ENCODE measurements around the gene MOG. TPM values are rescaled to one million over a fixed set of nuclear protein-coding genes. Genes with fewer than 3 reads are reported as not detected.

Gene MOG
- polyA plus RNA-seq, 3 donors = not detected

- Mint-ChIP-seq H3K4me1 (peaks cover 10% of the 10 kb centered on the region), H3K4me3 (no peak overlapping the region), H3K9me3 (peaks cover 0 to 2% (median 0%) of the 10 kb centered on the region in 7 donors), H3K27ac (no peak overlapping the region), H3K36me3 (no peaks in the 10 kb centered on the region), H3K27me3 (ENCODE audit: low read depth in 3 of 3) (peaks cover 12 to 33% (median 30%) of the 10 kb centered on the region in 3 donors)
- no peak overlapping the region for H3K9ac ChIP-seq (ENCODE audit: insufficient read depth, low read length, poor library complexity, severe bottlenecking)
- peaks cover 10% of the 10 kb centered on the region in 2 donors for H3K4me1 ChIP-seq (ENCODE audit: control insufficient read depth in 1 of 2, insufficient read depth in 2 of 2, low read length in 2 of 2)
- H3K4me3 ChIP-seq (replicated peaks in 1 of 3; ENCODE audit: low read depth in 2 of 3, low read length in 3 of 3) = no peak overlapping the region
- 71% methylated on average over 4 of the region's 8 CpGs for WGBS (ENCODE audit: insufficient coverage)
- TF ChIP-seq CTCF (IDR thresholded peaks at IDR 0.05) = no peak
- H3K36me3 ChIP-seq (replicated peaks in 1 of 2; ENCODE audit: control insufficient read depth in 1 of 2, insufficient read depth in 2 of 2, low read length in 2 of 2) = no peaks in the 10 kb centered on the region
- no peak overlapping the region for H3K27ac ChIP-seq (ENCODE audit: low read depth in 1 of 2, low read length in 2 of 2)
- H3K27me3 ChIP-seq (ENCODE audit: control insufficient read depth in 2 of 2, insufficient read depth in 2 of 2, low read length in 2 of 2) = peaks cover 11 to 15% of the 10 kb centered on the region in 2 donors
- H3K9me3 ChIP-seq (replicated peaks in 1 of 2; ENCODE audit: control insufficient read depth in 1 of 2, insufficient read depth in 1 of 2, low read length in 2 of 2) = no peaks in the 10 kb centered on the region
- no peak overlapping the region for H2AFZ ChIP-seq (ENCODE audit: insufficient read depth, low read depth, low read length, poor library complexity, severe bottlenecking)
- intact Hi-C loops (cut with micrococcal nuclease) = no loop called here
- DNase-seq = no peak
- no peak overlapping the region for H3K4me2 ChIP-seq (replicated peaks; ENCODE audit: extremely low read depth, low read length, poor library complexity, severe bottlenecking)
- no peaks in the 10 kb centered on the region for H4K20me1 ChIP-seq (ENCODE audit: insufficient read depth, low read length)
- H3K79me2 ChIP-seq (ENCODE audit: insufficient read depth, low read length) = no peaks in the 10 kb centered on the region
Observed at GRCh38 chr6:29710281-29710941, 53.5 kb downstream of the MOG start.

DNA sequence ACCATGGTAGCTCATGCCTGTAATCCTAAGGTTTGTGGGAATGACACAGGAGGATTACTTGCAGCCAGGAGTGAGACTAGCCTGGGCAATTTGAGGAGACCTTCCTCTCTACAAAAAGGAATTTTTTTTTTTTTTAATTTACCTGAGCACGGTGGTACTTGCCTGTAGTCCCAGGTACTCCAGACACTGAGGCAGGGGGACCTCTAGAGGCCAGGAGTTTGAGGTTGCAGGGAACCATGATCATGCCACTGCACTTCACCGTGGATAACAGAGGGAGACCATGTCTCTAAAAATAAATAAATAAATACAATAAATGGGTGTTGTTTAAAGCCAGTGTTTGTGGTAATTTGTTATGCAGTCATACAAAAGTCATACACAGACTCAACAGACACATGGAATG lies 64.0 kb downstream of the MOG start:
- Histone ChIP-seq H3K79me2 (ENCODE audit: insufficient read depth, low read length) (peaks cover 32% of the 10 kb centered on the region), H3K36me3 (replicated peaks in 1 of 2; ENCODE audit: control insufficient read depth in 1 of 2, insufficient read depth in 2 of 2, low read length in 2 of 2) (peaks cover 17 to 18% of the 10 kb centered on the region in 2 donors), H3K4me2 (replicated peaks; ENCODE audit: extremely low read depth, low read length, poor library complexity, severe bottlenecking) (no peak overlapping the region), H3K27me3 (ENCODE audit: control insufficient read depth in 2 of 2, insufficient read depth in 2 of 2, low read length in 2 of 2) (no peaks in the 10 kb centered on the region), H2AFZ (ENCODE audit: insufficient read depth, low read depth, low read length, poor library complexity, severe bottlenecking) (no peak overlapping the region), H3K27ac (ENCODE audit: low read depth in 1 of 2, low read length in 2 of 2) (no peak overlapping the region), H3K9ac (ENCODE audit: insufficient read depth, low read length, poor library complexity, severe bottlenecking) (no peak overlapping the region), H3K4me3 (replicated peaks in 1 of 3; ENCODE audit: low read depth in 2 of 3, low read length in 3 of 3) (no peak overlapping the region), H3K9me3 (replicated peaks in 1 of 2; ENCODE audit: control insufficient read depth in 1 of 2, insufficient read depth in 1 of 2, low read length in 2 of 2) (no peaks in the 10 kb centered on the region), H4K20me1 (ENCODE audit: insufficient read depth, low read length) (peaks cover 19% of the 10 kb centered on the region), H3K4me1 (ENCODE audit: control insufficient read depth in 1 of 2, insufficient read depth in 2 of 2, low read length in 2 of 2) (peaks cover 18 to 19% of the 10 kb centered on the region in 2 donors)
- Mint-ChIP-seq H3K4me3 (no peak overlapping the region), H3K36me3 (peaks cover 19% of the 10 kb centered on the region in 2 donors), H3K27me3 (ENCODE audit: low read depth in 3 of 3) (peaks cover 3 to 7% (median 5%) of the 10 kb centered on the region in 3 donors), H3K27ac (no peak overlapping the region), H3K4me1 (peaks cover 29% of the 10 kb centered on the region), H3K9me3 (peaks cover 0 to 8% (median 1%) of the 10 kb centered on the region in 7 donors)
- no peak for TF ChIP-seq CTCF (IDR thresholded peaks at IDR 0.05)
- intact Hi-C loops (cut with micrococcal nuclease) = loop anchor here in 1 of 2 donors (10.0 kb wide), 1 partner anchor 224 kb away; the partner anchor contains the start of gene HLA-A
- no peak for DNase-seq
- no CpG with 5 or more reads among the region's 2 CpGs for WGBS (ENCODE audit: insufficient coverage)

Small RNA genes lying within 50 kb of the gene (small RNA-seq; reads per million reads assigned to genes)
- not detected for gene SUMO2P1 (ENCODE audit: insufficient read length, low read depth)

Other genes starting within 250 kb of the MOG start
- gene OR12D1, start 242.2 kb upstream of the MOG start, polyA plus RNA-seq = not detected
- not detected for gene OR10C1, start 217.8 kb upstream of the MOG start, polyA plus RNA-seq
- not detected for gene OR11A1, start 200.0 kb upstream of the MOG start, polyA plus RNA-seq
- gene OR2H1, start 199.9 kb upstream of the MOG start, polyA plus RNA-seq = not detected
- not detected for gene MAS1L, start 169.1 kb upstream of the MOG start, polyA plus RNA-seq
- under 1 TPM in 1 of 3 donors, not detected in 2; 0.15 TPM for gene UBD, start 97.4 kb upstream of the MOG start, polyA plus RNA-seq
- gene OR2H2, start 72.0 kb upstream of the MOG start, polyA plus RNA-seq = not detected
- 100 to 1,000 TPM in 1 of 3 donors, 1 to 10 TPM in 1, under 1 TPM in 1; 0.91 to 228 (median 1.8) TPM for gene GABBR1, start 23.9 kb upstream of the MOG start, polyA plus RNA-seq
- gene ZFP57, start 24.1 kb downstream of the MOG start, polyA plus RNA-seq = under 1 TPM in 1 of 3 donors, not detected in 2; 0.72 TPM
- 100 to 1,000 TPM; 283 to 816 (median 394) TPM for gene HLA-F, start 66.3 kb downstream of the MOG start, polyA plus RNA-seq
- 1 to 10 TPM in 1 of 3 donors, under 1 TPM in 2; 0.12 to 2.3 (median 0.89) TPM for gene HLA-G, start 170.7 kb downstream of the MOG start, polyA plus RNA-seq